H9 (cell line): Measurements from ENCODE around the gene ATE1. TPM values are rescaled to one million over a fixed set of nuclear protein-coding genes. Genes with fewer than 3 reads are reported as not detected.
"Not testable (repeated sequence)": the region's sequence is repeated elsewhere in the genome, so short reads cannot be mapped to it uniquely, and the experiment has no call there.

ENCODE experiments used
- DNase-seq: peaks from one replicate; pipeline ENCODE4 v3.0.0-alpha.2; 2017
- H2AFZ ChIP-seq: one replicate; pipeline ENCODE4 v1.6.1; 2013; ENCODE audit warnings: mild to moderate bottlenecking, low read length, control low read depth, moderate library complexity
- H2AK5ac ChIP-seq: 2 replicates; pipeline ENCODE4 v1.6.1; 2013; ENCODE audit warnings: low read length, control low read depth, mixed read lengths; ENCODE audit not compliant: insufficient read length
- H2BK120ac ChIP-seq: one replicate; pipeline ENCODE4 v1.6.1; 2013; ENCODE audit warnings: low read depth, mild to moderate bottlenecking, low read length, control low read depth, inconsistent platforms; ENCODE audit not compliant: poor library complexity, severe bottlenecking
- H2BK12ac ChIP-seq: 2 replicates; pipeline ENCODE4 v1.6.1; 2013; ENCODE audit warnings: low read length, control low read depth, mixed read lengths, low read depth; ENCODE audit not compliant: insufficient read length
- H2BK15ac ChIP-seq: 2 replicates; pipeline ENCODE4 v1.6.1; 2013; ENCODE audit warnings: low read depth, low read length, control low read depth
- H2BK20ac ChIP-seq: one replicate; pipeline ENCODE4 v1.6.1; 2013; ENCODE audit warnings: low read depth, mild to moderate bottlenecking, low read length, control low read depth, inconsistent platforms; ENCODE audit not compliant: poor library complexity, severe bottlenecking
- H2BK5ac ChIP-seq: 2 replicates; pipeline ENCODE4 v1.6.1; 2013; ENCODE audit warnings: low read length, control low read depth, mixed read lengths; ENCODE audit not compliant: insufficient read length
- H3K14ac ChIP-seq: 2 replicates; pipeline ENCODE4 v1.6.1; 2013; ENCODE audit warnings: low read length, control low read depth; ENCODE audit not compliant: insufficient read depth
- H3K18ac ChIP-seq: 2 replicates; pipeline ENCODE4 v1.6.1; 2013; ENCODE audit warnings: low read depth, mild to moderate bottlenecking, mixed read lengths, low read length, control low read depth; ENCODE audit not compliant: insufficient read length
- H3K23ac ChIP-seq: 2 replicates; pipeline ENCODE4 v1.6.1; 2013; ENCODE audit warnings: low read length, control low read depth, mixed read lengths, low read depth; ENCODE audit not compliant: insufficient read length
- H3K23me2 ChIP-seq: 2 replicates; pipeline ENCODE4 v1.6.1; 2013; ENCODE audit warnings: low read depth, mild to moderate bottlenecking, mixed read lengths, low read length, control low read depth; ENCODE audit not compliant: insufficient read length, poor library complexity, severe bottlenecking
- H3K27ac ChIP-seq: 2 replicates; pipeline ENCODE4 v1.5.1; 2013; ENCODE audit warnings: low read length, control low read depth, mixed read lengths, low read depth; ENCODE audit not compliant: insufficient read length
- H3K27me3 ChIP-seq: 2 replicates; pipeline ENCODE4 v1.6.1; 2013; ENCODE audit warnings: low read length, control low read depth, inconsistent platforms; ENCODE audit not compliant: insufficient read depth
- H3K4ac ChIP-seq: 2 replicates; pipeline ENCODE4 v1.6.1; 2013; ENCODE audit warnings: low read depth, mild to moderate bottlenecking, control low read depth, inconsistent platforms, low read length, moderate library complexity
- H3K4me1 ChIP-seq: 2 replicates; pipeline ENCODE4 v1.6.1; 2013; ENCODE audit warnings: low read length, control low read depth, inconsistent platforms; ENCODE audit not compliant: insufficient read depth
- H3K4me2 ChIP-seq: 2 replicates; pipeline ENCODE4 v1.6.1; 2013; ENCODE audit warnings: low read length, control low read depth, mixed read lengths; ENCODE audit not compliant: insufficient read length, insufficient read depth
- H3K56ac ChIP-seq: 2 replicates; pipeline ENCODE4 v1.6.1; 2013; ENCODE audit warnings: low read depth, mild to moderate bottlenecking, mixed read lengths, low read length, control low read depth; ENCODE audit not compliant: insufficient read length
- H3K79me1 ChIP-seq: 2 replicates; pipeline ENCODE4 v1.6.1; 2013; ENCODE audit warnings: low read depth, mild to moderate bottlenecking, moderate library complexity, low read length, control low read depth, inconsistent platforms; ENCODE audit not compliant: insufficient read depth, poor library complexity, severe bottlenecking
- H3K79me2 ChIP-seq: 2 replicates; pipeline ENCODE4 v1.6.1; 2013; ENCODE audit warnings: low read length, control low read depth, inconsistent platforms; ENCODE audit not compliant: insufficient read depth
- H3K9ac ChIP-seq: 2 replicates; pipeline ENCODE4 v1.6.1; 2013; ENCODE audit warnings: low read length, control low read depth, mixed read lengths; ENCODE audit not compliant: insufficient read length; ENCODE audit errors: extremely low read depth
- H3K9me3 ChIP-seq: one replicate; pipeline ENCODE4 v1.6.1; 2013; ENCODE audit warnings: low read depth, low read length, inconsistent platforms; ENCODE audit not compliant: control insufficient read depth
- H3T11ph ChIP-seq: one replicate; pipeline ENCODE4 v1.6.1; 2013; ENCODE audit warnings: mild to moderate bottlenecking, low read length, control low read depth, inconsistent platforms
- H4K20me1 ChIP-seq: one replicate; pipeline ENCODE4 v1.6.1; 2013; ENCODE audit not compliant: control insufficient read depth, insufficient read length, insufficient read depth
- H4K5ac ChIP-seq: 2 replicates; pipeline ENCODE4 v1.6.1; 2013; ENCODE audit warnings: low read depth, mild to moderate bottlenecking, mixed read lengths, low read length, control low read depth; ENCODE audit not compliant: insufficient read length
- H4K8ac ChIP-seq: replicated peaks from 2 replicates; pipeline ENCODE4 v1.6.1; 2013; ENCODE audit warnings: low read length, control low read depth, mixed read lengths, low read depth; ENCODE audit not compliant: insufficient read length
- H4K91ac ChIP-seq: 2 replicates; pipeline ENCODE4 v1.6.1; 2013; ENCODE audit warnings: low read depth, mild to moderate bottlenecking, moderate library complexity, mixed read lengths, low read length, control low read depth; ENCODE audit not compliant: insufficient read length
- H3K27ac Mint-ChIP-seq, 3 experiments: 2 replicates in 2 of 3; 3 replicates in 1 of 3; pipeline ENCODE4 v1.8.0; 2020 to 2021; ENCODE audit warnings: mixed read lengths in 3 of 3, mild to moderate bottlenecking in 1 of 3, moderate library complexity in 1 of 3
- H3K27me3 Mint-ChIP-seq: 2 replicates; pipeline ENCODE4 v1.8.0; 2021; ENCODE audit warnings: low read depth, mild to moderate bottlenecking, moderate library complexity, mixed read lengths
- H3K36me3 Mint-ChIP-seq, 3 experiments: 2 replicates in 2 of 3; 3 replicates in 1 of 3; pipeline ENCODE4 v1.8.0; 2020 to 2021; ENCODE audit warnings: low read depth in 3 of 3, mixed read lengths in 3 of 3; ENCODE audit not compliant: insufficient read depth in 1 of 3
- H3K4me1 Mint-ChIP-seq, 2 experiments: 2 replicates each; pipeline ENCODE4 v1.8.0; 2020; ENCODE audit warnings: mixed read lengths in 2 of 2
- H3K4me3 Mint-ChIP-seq, 2 experiments: 2 replicates in 1 of 2; 3 replicates in 1 of 2; pipeline ENCODE4 v1.8.0; 2020 to 2021; ENCODE audit warnings: mild to moderate bottlenecking in 2 of 2, mixed read lengths in 2 of 2, moderate library complexity in 1 of 2
- H3K9me3 Mint-ChIP-seq, 2 experiments: 2 replicates in 1 of 2; 3 replicates in 1 of 2; pipeline ENCODE4 v1.8.0; 2020; ENCODE audit warnings: mild to moderate bottlenecking in 2 of 2, mixed read lengths in 2 of 2, moderate library complexity in 1 of 2
- WGBS: extraction: QIAGEN DNeasy Blood & Tissue Kit; methylation state at CpG from one replicate; pipeline ENCODE4 v1.1.7; 2013; ENCODE audit warnings: missing lambda C conversion rate, low lambda C conversion rate, mixed read lengths; ENCODE audit not compliant: insufficient read length; ENCODE audit errors: extremely low coverage; 5-methylcytosine and 5-hydroxymethylcytosine counted together
- total RNA-seq: library from RNA; stranded (reverse); gene quantifications from 2 replicates; pipeline ENCODE4 v1.2.1, GENCODE V29; 2021
- TF ChIP-seq, protein P1 (sequence below): fragments of 200-600 bp; sonication (generic); conservative IDR thresholded peaks from 3 replicates; pipeline ENCODE4 v1.8.0; 2021; ENCODE audit warnings: antibody characterized with exemption, mild to moderate bottlenecking

ATE1 gene
- total RNA-seq, 1 experiment from 2014 or later: 29.0 TPM

DNA sequence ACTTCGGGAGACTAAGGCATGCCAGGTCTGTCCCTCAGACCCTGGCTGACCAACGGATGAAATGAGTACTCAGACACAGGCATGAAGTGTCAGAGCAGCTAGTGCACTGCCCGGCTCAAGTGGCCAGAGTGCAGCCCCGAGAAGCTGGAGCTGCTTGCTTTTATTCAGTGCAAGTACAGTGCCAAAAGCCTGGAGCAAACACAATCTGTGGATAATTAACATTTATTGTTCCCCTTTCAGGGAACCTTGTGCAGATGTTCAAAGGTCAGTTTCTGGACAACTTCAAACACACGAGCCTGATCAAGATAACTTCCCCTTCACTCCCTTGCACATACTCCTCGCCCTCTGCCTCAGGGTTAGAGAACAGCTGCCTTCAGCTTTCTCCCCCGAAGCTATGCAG lies 7.9 kb upstream of the ATE1 start:
- H4K91ac ChIP-seq: no peak overlapping the region
- H2BK120ac ChIP-seq: no peak overlapping the region
- no peaks in the 10 kb centered on the region for H3K27me3 Mint-ChIP-seq
- H3K79me1 ChIP-seq: no peaks in the 10 kb centered on the region
- no peak overlapping the region for H3K14ac ChIP-seq
- WGBS: no CpG with 5 or more reads among the region's 7 CpGs
- no peak for DNase-seq
- H2BK5ac ChIP-seq: no peak overlapping the region
- TF ChIP-seq, protein P1, sequence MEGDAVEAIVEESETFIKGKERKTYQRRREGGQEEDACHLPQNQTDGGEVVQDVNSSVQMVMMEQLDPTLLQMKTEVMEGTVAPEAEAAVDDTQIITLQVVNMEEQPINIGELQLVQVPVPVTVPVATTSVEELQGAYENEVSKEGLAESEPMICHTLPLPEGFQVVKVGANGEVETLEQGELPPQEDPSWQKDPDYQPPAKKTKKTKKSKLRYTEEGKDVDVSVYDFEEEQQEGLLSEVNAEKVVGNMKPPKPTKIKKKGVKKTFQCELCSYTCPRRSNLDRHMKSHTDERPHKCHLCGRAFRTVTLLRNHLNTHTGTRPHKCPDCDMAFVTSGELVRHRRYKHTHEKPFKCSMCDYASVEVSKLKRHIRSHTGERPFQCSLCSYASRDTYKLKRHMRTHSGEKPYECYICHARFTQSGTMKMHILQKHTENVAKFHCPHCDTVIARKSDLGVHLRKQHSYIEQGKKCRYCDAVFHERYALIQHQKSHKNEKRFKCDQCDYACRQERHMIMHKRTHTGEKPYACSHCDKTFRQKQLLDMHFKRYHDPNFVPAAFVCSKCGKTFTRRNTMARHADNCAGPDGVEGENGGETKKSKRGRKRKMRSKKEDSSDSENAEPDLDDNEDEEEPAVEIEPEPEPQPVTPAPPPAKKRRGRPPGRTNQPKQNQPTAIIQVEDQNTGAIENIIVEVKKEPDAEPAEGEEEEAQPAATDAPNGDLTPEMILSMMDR: no peak
- H4K8ac ChIP-seq: no peak overlapping the region
- no peak overlapping the region for H2AFZ ChIP-seq
- H3K79me2 ChIP-seq: no peaks in the 10 kb centered on the region
- H3K18ac ChIP-seq: no peak overlapping the region
- no peak overlapping the region for H3T11ph ChIP-seq
- no peak overlapping the region; a peak in 1 of 7 replicates for H3K27ac Mint-ChIP-seq
- H3K23me2 ChIP-seq: no peaks in the 10 kb centered on the region
- H3K4me3 Mint-ChIP-seq: no peak overlapping the region
- peaks cover 2 to 21% (median 5%) of the 10 kb centered on the region in 3 experiments; a peak in 5 of 7 replicates for H3K36me3 Mint-ChIP-seq
- H3K27ac ChIP-seq: no peak overlapping the region
- H2BK12ac ChIP-seq: no peak overlapping the region
- H2BK15ac ChIP-seq: no peak overlapping the region
- no peak overlapping the region for H3K4me2 ChIP-seq
- no peak overlapping the region for H3K9ac ChIP-seq
- no peak overlapping the region for H3K4ac ChIP-seq
- no peak overlapping the region for H4K5ac ChIP-seq
- no peak overlapping the region for H3K23ac ChIP-seq
- no peak overlapping the region for H2AK5ac ChIP-seq
- no peaks in the 10 kb centered on the region for H3K27me3 ChIP-seq
- no peak overlapping the region for H3K56ac ChIP-seq
- no peaks in the 10 kb centered on the region for H3K4me1 ChIP-seq
- H4K20me1 ChIP-seq: no peaks in the 10 kb centered on the region
- H2BK20ac ChIP-seq: no peak overlapping the region
- peaks cover 5 to 7% of the 10 kb centered on the region in 2 experiments for H3K4me1 Mint-ChIP-seq
- H3K9me3 Mint-ChIP-seq: peaks cover 0 to 8% of the 10 kb centered on the region in 2 experiments; a peak in 1 of 5 replicates
- no peaks in the 10 kb centered on the region for H3K9me3 ChIP-seq

DNA sequence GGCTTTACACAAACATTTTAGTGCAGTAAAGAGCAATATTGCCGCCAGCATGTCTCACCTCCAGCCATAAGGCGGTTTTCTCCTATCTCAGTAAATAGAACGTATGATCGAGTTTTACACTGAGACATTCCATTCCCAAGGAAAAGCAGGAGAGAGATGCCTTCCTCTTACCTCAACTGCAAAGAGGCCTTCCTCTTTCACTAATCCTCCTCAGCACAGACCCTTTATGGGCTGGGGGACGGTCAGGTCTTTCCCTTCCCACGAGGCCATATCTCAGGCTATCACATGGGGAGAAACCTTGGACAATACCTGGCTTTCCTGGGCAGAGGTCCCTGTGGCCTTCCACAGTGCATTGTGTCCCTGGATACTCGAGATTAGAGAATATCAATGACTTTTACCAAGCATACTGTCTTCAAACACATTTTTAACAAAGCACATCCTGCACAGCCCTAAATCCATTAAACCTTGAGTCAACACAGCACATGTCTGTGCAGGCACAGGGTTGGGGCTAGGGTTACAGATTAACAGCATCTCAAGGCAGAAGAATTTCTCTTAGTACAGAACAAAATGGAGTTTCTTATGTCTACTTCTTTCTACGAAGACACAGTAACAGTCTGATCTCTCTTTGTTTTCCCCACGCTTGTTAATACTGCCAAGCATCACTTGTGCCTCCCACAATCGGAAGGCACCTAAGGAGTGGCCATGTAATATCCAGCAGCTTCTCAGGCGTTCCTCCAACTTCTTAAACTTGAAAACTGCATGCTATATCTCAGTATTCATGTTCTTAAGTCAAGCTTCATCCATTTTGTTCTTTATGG lies 2.6 kb upstream of the ATE1 start:
- H2AFZ ChIP-seq, H3K9me3 ChIP-seq, H2BK5ac ChIP-seq, H3K4me1 ChIP-seq, H3K27me3 Mint-ChIP-seq, H2BK120ac ChIP-seq, H3K79me1 ChIP-seq, H3K9ac ChIP-seq, H3K27me3 ChIP-seq, H4K5ac ChIP-seq, H3K56ac ChIP-seq, H3K23ac ChIP-seq, H3K18ac ChIP-seq, H2AK5ac ChIP-seq, H3K23me2 ChIP-seq, H3K14ac ChIP-seq, H3K79me2 ChIP-seq, H3K9me3 Mint-ChIP-seq, H2BK20ac ChIP-seq, H4K20me1 ChIP-seq, H4K8ac ChIP-seq, H4K91ac ChIP-seq, DNase-seq, H3K27ac ChIP-seq, H3K4me2 ChIP-seq, H2BK12ac ChIP-seq, H3T11ph ChIP-seq, H2BK15ac ChIP-seq, H3K4ac ChIP-seq: not testable (repeated sequence)
- Mint-ChIP-seq H3K27ac (peak overlapping the region in 2 of 3 experiments; percentile 74 to 77; a peak in 4 of 7 replicates), H3K36me3 (peaks cover 0 to 21% (median 5%) of the 10 kb centered on the region in 3 experiments; a peak in 3 of 7 replicates), H3K4me3 (0 out of 5 replicates have a peak overlapping the region, but pooled peaks of 1 of the 2 experiments have one; percentile 66), H3K4me1 (peaks cover 23 to 27% of the 10 kb centered on the region in 2 experiments)
- WGBS: no CpG with 5 or more reads among the region's 11 CpGs
